H1 (cell line): Measurements from ENCODE around the gene CASZ1. TPM values are rescaled to one million over a fixed set of nuclear protein-coding genes. Genes with fewer than 3 reads are reported as not detected.

ENCODE experiments used
- CBX8 ChIP-seq: fragments of 300-800, 300-1000 bp; sonication (generic); IDR thresholded peaks from 2 replicates; pipeline ENCODE4 v1.7.1; 2016; ENCODE audit warnings: low read depth, low read length, borderline replicate concordance
- EGR1 ChIP-seq: IDR thresholded peaks from 2 replicates; pipeline ENCODE4 v1.6.1; 2011; ENCODE audit warnings: low read depth, low read length, borderline replicate concordance
- GABPA ChIP-seq: IDR thresholded peaks from 2 replicates; pipeline ENCODE4 v1.6.1; 2011; ENCODE audit warnings: mild to moderate bottlenecking, low read length, moderate library complexity, borderline replicate concordance; ENCODE audit not compliant: insufficient read depth
- NRF1 ChIP-seq: IDR thresholded peaks from 2 replicates; pipeline ENCODE4 v1.6.1; 2011; ENCODE audit warnings: mild to moderate bottlenecking, low read depth, low read length, improper control_type of control experiment
- RFX5 ChIP-seq: IDR thresholded peaks from 2 replicates; pipeline ENCODE4 v1.6.1; 2011; ENCODE audit warnings: low read depth, low read length, improper control_type of control experiment, borderline replicate concordance
- RXRA ChIP-seq: IDR thresholded peaks from 2 replicates; pipeline ENCODE4 v1.6.1; 2011; ENCODE audit warnings: low read depth, mild to moderate bottlenecking, low read length, moderate library complexity; ENCODE audit not compliant: insufficient read depth
- SAP30 ChIP-seq: fragments of 300-600 bp; sonication (generic); IDR thresholded peaks from 2 replicates; pipeline ENCODE4 v1.7.1; 2012; ENCODE audit warnings: low read length, moderate library complexity, mild to moderate bottlenecking, inconsistent platforms; ENCODE audit not compliant: insufficient read depth, insufficient replicate concordance
- SUZ12 ChIP-seq: fragments of 200-600 bp; sonication (generic); IDR thresholded peaks from 2 replicates; pipeline ENCODE4 v1.6.1; 2012; ENCODE audit warnings: mild to moderate bottlenecking, inconsistent platforms, low read length, moderate library complexity, mixed read lengths
- TAF1 ChIP-seq: IDR thresholded peaks from 2 replicates; pipeline ENCODE4 v1.6.1; 2011; ENCODE audit warnings: mild to moderate bottlenecking, low read depth, low read length
- polyA plus RNA-seq, 7 experiments: library from polyadenylated mRNA; depleted of rRNA in 3 of 7; stranded (reverse) in 5 of 7; unstranded in 2 of 7; fragments of >200 nt in 5 of 7; fragments of 200-250 nt in 2 of 7; gene quantifications; 1 replicate in 5 of 7; 2 replicates in 1 of 7; 4 replicates in 1 of 7; pipeline versions ENCODE4 v1.2.1 to v1.2.3, GENCODE V29; 2011 to 2013; ENCODE audit warnings: missing spikeins in 2 of 7, mixed read lengths in 2 of 7
- total RNA-seq: library from RNA; stranded (reverse); fragmentation: NEBNext Ultra II Directional; extraction: Animal tissue kit (Norgen Biotek cat#: 25700); gene quantifications from 2 replicates; pipeline ENCODE4 v1.2.1, GENCODE V29; 2021
- TF ChIP-seq, protein P1 (sequence below): IDR thresholded peaks from 2 replicates; pipeline ENCODE4 v1.6.1; 2011; ENCODE audit warnings: low read depth, mild to moderate bottlenecking, low read length; ENCODE audit not compliant: insufficient read depth

The CASZ1 gene
- total and polyA plus RNA-seq, 2 of the 8 experiments (the other 6 are each of a cell fraction or from before 2014, with no cell fraction given) = 4.4 to 7.7 TPM

- TF ChIP-seq NRF1 (no peak), CBX8 (no peak), SAP30 (no peak), TAF1 (no peak), RFX5 (no peak), EGR1 (no peak), GABPA (no peak), SUZ12 (no peak), RXRA (no peak)
- TF ChIP-seq, protein P1, sequence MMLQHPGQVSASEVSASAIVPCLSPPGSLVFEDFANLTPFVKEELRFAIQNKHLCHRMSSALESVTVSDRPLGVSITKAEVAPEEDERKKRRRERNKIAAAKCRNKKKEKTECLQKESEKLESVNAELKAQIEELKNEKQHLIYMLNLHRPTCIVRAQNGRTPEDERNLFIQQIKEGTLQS = no peak
These were observed 21.7 kb downstream of the CASZ1 start (continued) for GRCh38 chr1:10774615-10775310.
